Endometrial microvascular endothelial cells (primary cell): ENCODE data around the gene ZNF839. TPM values are rescaled to one million over a fixed set of nuclear protein-coding genes. Genes with fewer than 3 reads are reported as not detected.

ENCODE experiments used
- in situ Hi-C: cut with HindIII; loops from 2 replicates; pipeline ENCODE4 v1.10.0; 2017; ENCODE audit warnings: low sequenced_read_pairs, low pct_unique_long_range_greater_than_20kb; ENCODE audit errors: inconsistent ontology term
- total RNA-seq: library from RNA; depleted of rRNA; stranded (reverse); fragments of >200 nt; gene quantifications from one replicate; pipeline ENCODE4 v1.2.3, GENCODE V29; 2015; ENCODE audit errors: inconsistent ontology term

The ZNF839 gene
- total RNA-seq, 1 donor from 2014 or later = 6.1 TPM

- in situ Hi-C loops = no loop called here
These were observed 43.8 kb downstream of the ZNF839 start for GRCh38 chr14:102363182-102363943.

GRCh38 chr14:102370305-102370809, 50.8 kb downstream of the ZNF839 start:
- in situ Hi-C loops = no loop called here

- in situ Hi-C loops = no loop called here
These were observed 51.8 kb downstream of the ZNF839 start for GRCh38 chr14:102371361-102371760.

- in situ Hi-C loops = no loop called here
These were observed 53.6 kb downstream of the ZNF839 start for GRCh38 chr14:102373110-102373509.

GRCh38 chr14:102374264-102374663, 54.7 kb downstream of the ZNF839 start:
- in situ Hi-C loops = no loop called here

- in situ Hi-C loops = no loop called here
These were observed 55.6 kb downstream of the ZNF839 start for GRCh38 chr14:102375119-102375518.

GRCh38 chr14:102377696-102378095, 58.1 kb downstream of the ZNF839 start:
- in situ Hi-C loops = no loop called here

- in situ Hi-C loops = no loop called here
These were observed 59.3 kb downstream of the ZNF839 start for GRCh38 chr14:102378830-102379229.

- in situ Hi-C loops = no loop called here
These were observed 67.5 kb downstream of the ZNF839 start for GRCh38 chr14:102387086-102387485.

GRCh38 chr14:102389246-102389645, 69.7 kb downstream of the ZNF839 start:
- in situ Hi-C loops = no loop called here

- in situ Hi-C loops = no loop called here
These were observed 70.7 kb downstream of the ZNF839 start for GRCh38 chr14:102390064-102390855.

Other genes starting within 250 kb of the ZNF839 start
- gene HSP90AA1, start 232.7 kb upstream of the ZNF839 start, total RNA-seq = 1,533 TPM
- 13.9 TPM for gene WDR20, start 179.8 kb upstream of the ZNF839 start, total RNA-seq
- 7.5 TPM for gene MOK, start 14.6 kb upstream of the ZNF839 start, total RNA-seq
- 48.0 TPM for gene CINP, start 43.1 kb downstream of the ZNF839 start, total RNA-seq
- 8.9 TPM for gene TECPR2, start 43.2 kb downstream of the ZNF839 start, total RNA-seq
- gene ANKRD9, start 190.0 kb downstream of the ZNF839 start, total RNA-seq = 16.4 TPM